Endothelial cell of umbilical vein (primary cell): ENCODE measurements around the gene PANX2. TPM values are rescaled to one million over a fixed set of nuclear protein-coding genes. Genes with fewer than 3 reads are reported as not detected.

Experiments
- BruUV-seq: library from RNA; stranded (reverse); fragments of 400-500 nt; replicated peaks from 2 replicates; lab custom pipeline; 2021; lab: Mats Ljungman, UMichigan
- CTCF ChIA-PET: fragments of 300-600, 350-600 bp; sonication (Branson Sonifier 250); formaldehyde crosslinking; loops from one replicate; lab custom pipeline; 2021; ENCODE audit warnings: antibody characterized with exemption, inconsistent platforms; lab: Charles Lee
- POLR2A ChIA-PET: fragments of 300-600, 350-600 bp; sonication (Branson Sonifier 250); formaldehyde crosslinking; loops from one replicate; lab custom pipeline; 2021; ENCODE audit warnings: antibody characterized with exemption, inconsistent platforms; lab: Charles Lee
- DNase-seq: peaks from one replicate; pipeline ENCODE4 v3.0.0-alpha.2; 2011; ENCODE audit warnings: low read depth, low spot score
- FAIRE-seq: peaks from 2 replicates; lab custom pipeline; 2011; peaks lifted over from hg19 to GRCh38; lab: Jason Lieb, UNC
- H2AFZ ChIP-seq: 2 replicates; pipeline ENCODE4 v1.6.0; 2012; ENCODE audit warnings: low read depth, low read length, control low read depth, inconsistent platforms
- H3K27ac ChIP-seq: 2 replicates; pipeline ENCODE4 v1.5.1; 2011; ENCODE audit warnings: low read depth, mild to moderate bottlenecking, control low read depth, low read length, moderate library complexity; ENCODE audit not compliant: insufficient read depth
- H3K27me3 ChIP-seq, 2 experiments: 2 replicates each; pipeline versions ENCODE4 v1.6.0 to v1.6.1; 2011; ENCODE audit warnings: low read length in 2 of 2, mixed read lengths in 1 of 2; ENCODE audit not compliant: control insufficient read depth in 2 of 2, insufficient read depth in 2 of 2
- H3K36me3 ChIP-seq, 2 experiments: 2 replicates in 1 of 2; 3 replicates in 1 of 2; pipeline ENCODE4 v1.5.1; 2011; ENCODE audit warnings: low read length in 2 of 2, mild to moderate bottlenecking in 1 of 2, moderate library complexity in 1 of 2; ENCODE audit not compliant: control insufficient read depth in 2 of 2, insufficient read depth in 2 of 2; ENCODE audit errors: extremely low read depth in 1 of 2
- H3K4me1 ChIP-seq: 3 replicates; pipeline ENCODE4 v1.5.1; 2011; ENCODE audit warnings: mild to moderate bottlenecking, low read length; ENCODE audit not compliant: control insufficient read depth, insufficient read depth; ENCODE audit errors: extremely low read depth
- H3K4me2 ChIP-seq: 2 replicates; pipeline ENCODE4 v1.6.1; 2011; ENCODE audit warnings: low read length, control low read depth, mixed read lengths; ENCODE audit not compliant: insufficient read depth
- H3K4me3 ChIP-seq, 3 experiments: fragments of 200-600 bp in 1 of 3; sonication (generic), shearing (Covaris generic) in 1 of 3; replicated peaks in 1 of 3; 2 replicates each; pipeline ENCODE4 v1.5.1; 2011 to 2016; ENCODE audit warnings: control low read depth in 3 of 3, low read length in 3 of 3, mild to moderate bottlenecking in 2 of 3, inconsistent platforms in 1 of 3, low read depth in 1 of 3, moderate library complexity in 1 of 3; ENCODE audit not compliant: insufficient read depth in 1 of 3
- H3K79me2 ChIP-seq: 2 replicates; pipeline ENCODE4 v1.6.0; 2012; ENCODE audit warnings: low read length, inconsistent platforms; ENCODE audit not compliant: control insufficient read depth, insufficient read depth
- H3K9ac ChIP-seq: replicated peaks from 2 replicates; pipeline ENCODE3; 2011; ENCODE audit warnings: low read length, control low read depth; ENCODE audit not compliant: insufficient read depth; ENCODE audit errors: extremely low read depth
- H3K9me1 ChIP-seq: replicated peaks from 3 replicates; pipeline ENCODE4 v1.6.0; 2011; ENCODE audit warnings: mild to moderate bottlenecking, low read length; ENCODE audit not compliant: control insufficient read depth, insufficient read depth; ENCODE audit errors: extremely low read depth
- H3K9me3 ChIP-seq: replicated peaks from 2 replicates; pipeline ENCODE4 v1.5.1; 2012; ENCODE audit warnings: low read length, inconsistent platforms; ENCODE audit not compliant: control insufficient read depth, insufficient read depth
- H4K20me1 ChIP-seq: replicated peaks from 2 replicates; pipeline ENCODE3; 2011; ENCODE audit warnings: mild to moderate bottlenecking, low read length; ENCODE audit not compliant: control insufficient read depth, insufficient read depth; ENCODE audit errors: extremely low read depth
- CTCF ChIP-seq, 2 donors: IDR thresholded peaks; 1 replicate in 1 of 2; 2 replicates in 1 of 2; pipeline ENCODE4 v1.5.1; 2011; ENCODE audit warnings: low read length in 2 of 2, mild to moderate bottlenecking in 2 of 2, moderate library complexity in 2 of 2, control low read depth in 1 of 2, inconsistent platforms in 1 of 2, low read depth in 1 of 2; ENCODE audit not compliant: insufficient read depth in 1 of 2; ENCODE audit errors: extremely low read depth in 1 of 2
- EZH2 ChIP-seq: IDR thresholded peaks from 2 replicates; pipeline ENCODE4 v1.6.1; 2012; ENCODE audit warnings: borderline replicate concordance, low read depth, mild to moderate bottlenecking, moderate library complexity, low read length, inconsistent platforms; ENCODE audit not compliant: severe bottlenecking
- FOS ChIP-seq: IDR thresholded peaks from 2 replicates; pipeline ENCODE4 v1.6.1; 2011; ENCODE audit warnings: mild to moderate bottlenecking, low read length, moderate library complexity, borderline replicate concordance; ENCODE audit not compliant: insufficient read depth
- GATA2 ChIP-seq: IDR thresholded peaks from 2 replicates; pipeline ENCODE4 v1.7.0; 2011; ENCODE audit warnings: low read depth, mild to moderate bottlenecking, moderate library complexity, mixed read lengths, low read length; ENCODE audit not compliant: insufficient read length, insufficient read depth
- JUN ChIP-seq: IDR thresholded peaks from 2 replicates; pipeline ENCODE4 v1.6.1; 2011; ENCODE audit warnings: borderline replicate concordance, low read depth; ENCODE audit not compliant: insufficient read length, insufficient read depth
- MYC ChIP-seq: IDR thresholded peaks from one replicate; pipeline ENCODE4 v1.6.1; 2011; ENCODE audit warnings: mild to moderate bottlenecking, low read depth, low read length
- POLR2A ChIP-seq: IDR thresholded peaks from 2 replicates; pipeline ENCODE4 v1.6.1; 2012; ENCODE audit warnings: low read depth, mild to moderate bottlenecking, control low read depth, low read length
- POLR2AphosphoS5 ChIP-seq: IDR thresholded peaks from 2 replicates; pipeline ENCODE4 v1.6.1; 2012; ENCODE audit warnings: low read depth, mild to moderate bottlenecking, control low read depth, low read length, moderate library complexity; ENCODE audit not compliant: insufficient read depth
- dilution Hi-C: fragments of 300-500 bp; cut with MboI; formaldehyde crosslinking; loops from one replicate; pipeline ENCODE4 v1.15.0; 2019; ENCODE audit warnings: low sequenced_read_pairs; ENCODE audit not compliant: extremely low pct_ligation_motif_present
- intact Hi-C: fragments of 100-400 bp; cut with micrococcal nuclease; formaldehyde crosslinking; loops from one replicate; pipeline ENCODE4 v1.10.0; 2022
- polyA plus RNA-seq, 4 experiments: library from polyadenylated mRNA; depleted of rRNA in 3 of 4; stranded (reverse) in 3 of 4; unstranded in 1 of 4; fragments of >200 nt; gene quantifications; 2 replicates each; pipeline versions ENCODE4 v1.2.1 to v1.2.3, GENCODE V29; 2011 to 2012; ENCODE audit warnings: missing spikeins in 1 of 4
- total RNA-seq: library from RNA; stranded (reverse); gene quantifications from 2 replicates; pipeline ENCODE4 v1.2.3, GENCODE V29; 2021
- TF ChIP-seq, protein P1 (sequence below): IDR thresholded peaks from 2 replicates; pipeline ENCODE4 v1.6.1; 2011; ENCODE audit not compliant: insufficient read depth, insufficient read length

The PANX2 gene
- total and polyA plus RNA-seq, 2 donors (not counting 3 experiments of a cell fraction or from before 2014, with no cell fraction given), result 2.5 to 5.1 TPM

- H3K9ac ChIP-seq, result no peak overlapping the region
- no peak overlapping the region for H2AFZ ChIP-seq
- no peak for TF ChIP-seq EZH2
- TF ChIP-seq FOS, result no peak
- TF ChIP-seq, protein P1, sequence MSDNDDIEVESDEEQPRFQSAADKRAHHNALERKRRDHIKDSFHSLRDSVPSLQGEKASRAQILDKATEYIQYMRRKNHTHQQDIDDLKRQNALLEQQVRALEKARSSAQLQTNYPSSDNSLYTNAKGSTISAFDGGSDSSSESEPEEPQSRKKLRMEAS, result no peak
- TF ChIP-seq CTCF (IDR thresholded peaks at IDR 0.05; ENCODE audit: extremely low read depth in 1 of 2, insufficient read depth in 1 of 2, low read depth in 1 of 2, low read length in 2 of 2), result no peak
- TF ChIP-seq GATA2, result no peak
- TF ChIP-seq MYC, result no peak
- no peak for TF ChIP-seq POLR2AphosphoS5
- no peak for TF ChIP-seq POLR2A
- TF ChIP-seq JUN, result no peak
- no peaks in the 10 kb centered on the region for H4K20me1 ChIP-seq
- BruUV-seq, result no TSS peak
- DNase-seq (no peak), FAIRE-seq (no peak)
- no peaks in the 10 kb centered on the region for H3K79me2 ChIP-seq
- CTCF ChIA-PET, result no interaction called here
- H3K4me2 ChIP-seq, result no peak overlapping the region
- H3K9me1 ChIP-seq, result no peaks in the 10 kb centered on the region
- H3K27ac ChIP-seq, result no peak overlapping the region
- dilution Hi-C loops (no loop called here), intact Hi-C loops (no loop called here)
- POLR2A ChIA-PET, result interaction anchor here (0.9 kb wide), 1 partner anchor 8 kb away, joined by 3 read pairs; the partner anchor contains the start of gene PANX2
- H3K36me3 ChIP-seq, result peaks cover 14 to 30% of the 10 kb centered on the region in 2 experiments
- no peaks in the 10 kb centered on the region for H3K9me3 ChIP-seq
- H3K27me3 ChIP-seq, result no peaks in the 10 kb centered on the region
- no peaks in the 10 kb centered on the region for H3K4me1 ChIP-seq
- no peak overlapping the region for H3K4me3 ChIP-seq
Measured at GRCh38 chr22:50162391-50162956, 8.1 kb upstream of the PANX2 start.
